GM12878 (cell line): ENCODE measurements around the gene MKNK1. TPM values are rescaled to one million over a fixed set of nuclear protein-coding genes. Genes with fewer than 3 reads are reported as not detected.

ENCODE experiments used
- ATAC-seq: fragments of 200-7000 bp; cut with Tn5 transposase; 3 replicates; pipeline ENCODE4 v1.9.1; 2020; ENCODE audit warnings: mild to moderate bottlenecking, moderate library complexity
- BruUV-seq: library from RNA; stranded (reverse); fragments of 400-500 nt; replicated peaks from 2 replicates; lab custom pipeline; 2021; lab: Mats Ljungman, UMichigan
- CTCF ChIA-PET: fragments of 300-600 bp; sonication (Branson Sonifier 250); formaldehyde crosslinking; extraction: SDS; loops from one replicate; lab custom pipeline; 2021; ENCODE audit warnings: inconsistent platforms; lab: Yijun Ruan, JAX
- POLR2A ChIA-PET: fragments of 350-600 bp; formaldehyde crosslinking; extraction: SDS; loops from one replicate; lab custom pipeline; 2021; ENCODE audit warnings: inconsistent platforms; lab: Charles Lee
- RAD21 ChIA-PET: fragments of 300-600 bp; sonication (Branson Sonifier 250); formaldehyde crosslinking; loops from one replicate; lab custom pipeline; 2023; ENCODE audit warnings: antibody characterized with exemption; ENCODE audit not compliant: unreplicated experiment; lab: Charles Lee
- SMC1A ChIA-PET: fragments of 300-600 bp; sonication (Branson Sonifier 250); formaldehyde crosslinking; loops from one replicate; lab custom pipeline; 2023; ENCODE audit not compliant: unreplicated experiment, uncharacterized antibody; lab: Charles Lee
- DNase-seq: peaks from one replicate; pipeline ENCODE4 v3.0.0-alpha.2; 2011; ENCODE audit warnings: low read depth, low spot score
- FAIRE-seq: peaks from 3 replicates; lab custom pipeline; 2011; peaks lifted over from hg19 to GRCh38; lab: Jason Lieb, UNC
- H2AFZ ChIP-seq: 2 replicates; pipeline ENCODE4 v1.6.0; 2011; ENCODE audit warnings: low read depth, low read length, control low read depth; ENCODE audit not compliant: control insufficient read depth
- H3K27ac ChIP-seq: 2 replicates; pipeline ENCODE4 v1.5.1; 2011; ENCODE audit warnings: control low read depth; ENCODE audit not compliant: control insufficient read depth, insufficient read depth
- H3K27me3 ChIP-seq, 2 experiments: replicated peaks in 1 of 2; 2 replicates each; pipeline versions ENCODE4 v1.6.0 to v1.6.1; 2011; ENCODE audit warnings: low read length in 1 of 2; ENCODE audit not compliant: control insufficient read depth in 2 of 2, insufficient read depth in 2 of 2
- H3K36me3 ChIP-seq, 2 experiments: 2 replicates each; pipeline ENCODE4 v1.5.1; 2011; ENCODE audit warnings: low read length in 1 of 2; ENCODE audit not compliant: control insufficient read depth in 2 of 2, insufficient read depth in 2 of 2
- H3K4me1 ChIP-seq: 2 replicates; pipeline ENCODE4 v1.6.1; 2011; ENCODE audit warnings: mild to moderate bottlenecking, low read length, moderate library complexity, mixed read lengths; ENCODE audit not compliant: control insufficient read depth, insufficient read depth
- H3K4me2 ChIP-seq: 2 replicates; pipeline ENCODE4 v1.6.0; 2011; ENCODE audit warnings: control low read depth; ENCODE audit not compliant: control insufficient read depth, insufficient read depth
- H3K4me3 ChIP-seq: fragments of 200-600 bp; sonication (generic); 2 replicates; pipeline ENCODE4 v1.5.1; 2016
- H3K79me2 ChIP-seq: 2 replicates; pipeline ENCODE4 v1.6.0; 2011; ENCODE audit warnings: low read length; ENCODE audit not compliant: control insufficient read depth, insufficient read depth
- H3K9ac ChIP-seq: 2 replicates; pipeline ENCODE4 v1.8.0; 2011; ENCODE audit warnings: low read length, control low read depth, mixed read lengths; ENCODE audit not compliant: control insufficient read depth, insufficient read depth
- H3K9me3 ChIP-seq: replicated peaks from 3 replicates; pipeline ENCODE4 v1.5.1; 2011; ENCODE audit warnings: mild to moderate bottlenecking, low read length; ENCODE audit not compliant: control insufficient read depth, insufficient read depth
- H4K20me1 ChIP-seq: 2 replicates; pipeline ENCODE4 v1.6.0; 2011; ENCODE audit not compliant: control insufficient read depth, insufficient read depth
- BCL11A ChIP-seq: IDR thresholded peaks from 2 replicates; pipeline ENCODE4 v1.6.1; 2011; ENCODE audit warnings: low read depth, low read length
- CHD1 ChIP-seq: IDR thresholded peaks from 2 replicates; pipeline ENCODE4 v1.6.1; 2012; ENCODE audit warnings: low read depth, low read length, improper control_type of control experiment
- CREB1 ChIP-seq: IDR thresholded peaks from 2 replicates; pipeline ENCODE4 v1.6.1; 2012; ENCODE audit warnings: low read depth, mild to moderate bottlenecking, inconsistent platforms
- GATAD2B ChIP-seq: fragments of 450-650 bp; conservative IDR thresholded peaks from 2 replicates; pipeline ENCODE4 v1.6.1; 2017; ENCODE audit warnings: low read depth, mild to moderate bottlenecking, moderate library complexity
- HDAC2 ChIP-seq: fragments of 200-600 bp; sonication (generic); IDR thresholded peaks from 2 replicates; pipeline ENCODE4 v1.6.1; 2017
- KLF5 ChIP-seq: fragments of 450-650 bp; IDR thresholded peaks from 2 replicates; pipeline ENCODE4 v1.6.1; 2014; ENCODE audit warnings: mild to moderate bottlenecking; ENCODE audit not compliant: partially characterized antibody
- MYB ChIP-seq: fragments of 150-350 bp; IDR thresholded peaks from 2 replicates; pipeline ENCODE4 v1.6.1; 2014; ENCODE audit warnings: mild to moderate bottlenecking, low read depth, low read length, borderline replicate concordance
- SMC3 ChIP-seq: IDR thresholded peaks from 2 replicates; pipeline ENCODE4 v1.6.1; 2011; ENCODE audit warnings: low read length, improper control_type of control experiment, borderline replicate concordance
- SUZ12 ChIP-seq: fragments of 200-600 bp; sonication (generic); IDR thresholded peaks from one replicate; pipeline ENCODE4 v1.6.1; 2018; ENCODE audit warnings: antibody characterized with exemption, mild to moderate bottlenecking; ENCODE audit not compliant: unreplicated experiment
- WRNIP1 ChIP-seq: IDR thresholded peaks from 2 replicates; pipeline ENCODE4 v1.6.1; 2011; ENCODE audit warnings: low read depth, low read length, improper control_type of control experiment, borderline replicate concordance
- ZNF24 ChIP-seq: fragments of 450-650 bp; IDR thresholded peaks from 2 replicates; pipeline ENCODE4 v1.6.1; 2017; ENCODE audit warnings: antibody characterized with exemption, mild to moderate bottlenecking
- ZNF384 ChIP-seq: IDR thresholded peaks from 2 replicates; pipeline ENCODE4 v1.6.1; 2012; ENCODE audit warnings: low read depth, mild to moderate bottlenecking, low read length, improper control_type of control experiment, borderline replicate concordance
- ZZZ3 ChIP-seq: IDR thresholded peaks from 2 replicates; pipeline ENCODE4 v1.6.1; 2011; ENCODE audit warnings: low read depth; ENCODE audit not compliant: control insufficient read depth, insufficient read length
- whole genome bisulfite sequencing: methylation state at CpG from one replicate; pipeline ENCODE4 v1.1.6; 2016; ENCODE audit warnings: low lambda C conversion rate; ENCODE audit not compliant: insufficient replicate concordance, insufficient coverage; ENCODE audit errors: missing lambda C conversion rate; 5-methylcytosine and 5-hydroxymethylcytosine counted together
- in situ Hi-C: fragments of 300-500 bp; cut with MboI; formaldehyde crosslinking; loops from 9 replicates; pipeline ENCODE4 v1.14.3; 2018; ENCODE audit warnings: mixed read lengths
- intact Hi-C: fragments of 100-400 bp; cut with micrococcal nuclease; formaldehyde crosslinking; loops from one replicate; pipeline ENCODE4 v1.14.2; 2022; ENCODE audit not compliant: unreplicated experiment
- polyA plus RNA-seq, 11 experiments: library from polyadenylated mRNA; depleted of rRNA in 4 of 11; unstranded in 6 of 11; stranded (reverse) in 5 of 11; fragments of >200 nt; fragmentation: Nextera tagmentation in 4 of 11; fragmentation: Illumina TruSeq in 1 of 11; extraction: Ambion mirVana in 4 of 11; extraction: Trizol in 1 of 11; gene quantifications; 1 replicate in 1 of 11; 2 replicates in 10 of 11; pipeline versions ENCODE4 v1.2.1 to v1.2.3, GENCODE V29; 2011 to 2016; ENCODE audit warnings: inconsistent platforms in 2 of 11, missing spikeins in 2 of 11, low read depth in 1 of 11
- total RNA-seq, 4 experiments: library from RNA; depleted of rRNA in 3 of 4; stranded (reverse); fragments of >200 nt in 3 of 4; fragmentation: Illumina TruSeq in 1 of 4; extraction: Trizol in 1 of 4; gene quantifications; 2 replicates each; pipeline versions ENCODE4 v1.2.1 to v1.2.3, GENCODE V29; 2013 to 2021
- TF ChIP-seq, protein P1 (sequence below): fragments of 450-650 bp; IDR thresholded peaks from 2 replicates; pipeline ENCODE4 v1.6.1; 2018; ENCODE audit warnings: borderline replicate concordance, mild to moderate bottlenecking; ENCODE audit not compliant: partially characterized antibody
- TF ChIP-seq, protein P2 (sequence below): IDR thresholded peaks from 2 replicates; pipeline ENCODE4 v1.6.1; 2011; ENCODE audit warnings: borderline replicate concordance, low read depth, mild to moderate bottlenecking, moderate library complexity, mixed read lengths, low read length; ENCODE audit not compliant: insufficient read depth; ENCODE audit errors: extremely low read length
- TF ChIP-seq, protein P3 (sequence below): fragments of 450-650 bp; IDR thresholded peaks from 2 replicates; pipeline ENCODE4 v1.6.1; 2017; ENCODE audit warnings: mild to moderate bottlenecking, low read depth, inconsistent platforms; ENCODE audit not compliant: poor library complexity, severe bottlenecking

The MKNK1 gene
- total and polyA plus RNA-seq, 10 of the 15 experiments (the other 5 are each of a cell fraction or from before 2014, with no cell fraction given): 13.7 to 29.9 (median 26.5) TPM

DNA sequence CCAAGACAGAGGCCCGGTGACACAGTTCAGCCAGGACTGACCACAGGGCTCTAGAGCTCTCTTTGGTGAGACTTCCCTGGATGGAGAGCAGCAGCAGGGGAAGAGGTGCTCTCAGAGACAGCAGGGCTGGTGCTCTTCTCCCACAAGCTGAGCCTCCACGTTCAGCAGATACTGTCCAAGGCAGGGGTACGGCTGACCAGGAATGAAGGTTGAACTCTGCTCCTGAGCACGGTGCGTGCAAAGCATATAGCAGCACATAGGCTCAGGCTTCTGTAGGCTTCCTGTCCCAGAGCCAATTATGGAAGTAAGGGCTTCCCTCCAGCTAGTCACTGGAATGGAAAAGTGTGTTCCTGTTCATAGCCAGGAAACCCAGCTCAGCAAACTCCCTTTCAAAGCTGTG is 90.5 kb downstream of the MKNK1 start (continued):
- TF ChIP-seq, protein P1, sequence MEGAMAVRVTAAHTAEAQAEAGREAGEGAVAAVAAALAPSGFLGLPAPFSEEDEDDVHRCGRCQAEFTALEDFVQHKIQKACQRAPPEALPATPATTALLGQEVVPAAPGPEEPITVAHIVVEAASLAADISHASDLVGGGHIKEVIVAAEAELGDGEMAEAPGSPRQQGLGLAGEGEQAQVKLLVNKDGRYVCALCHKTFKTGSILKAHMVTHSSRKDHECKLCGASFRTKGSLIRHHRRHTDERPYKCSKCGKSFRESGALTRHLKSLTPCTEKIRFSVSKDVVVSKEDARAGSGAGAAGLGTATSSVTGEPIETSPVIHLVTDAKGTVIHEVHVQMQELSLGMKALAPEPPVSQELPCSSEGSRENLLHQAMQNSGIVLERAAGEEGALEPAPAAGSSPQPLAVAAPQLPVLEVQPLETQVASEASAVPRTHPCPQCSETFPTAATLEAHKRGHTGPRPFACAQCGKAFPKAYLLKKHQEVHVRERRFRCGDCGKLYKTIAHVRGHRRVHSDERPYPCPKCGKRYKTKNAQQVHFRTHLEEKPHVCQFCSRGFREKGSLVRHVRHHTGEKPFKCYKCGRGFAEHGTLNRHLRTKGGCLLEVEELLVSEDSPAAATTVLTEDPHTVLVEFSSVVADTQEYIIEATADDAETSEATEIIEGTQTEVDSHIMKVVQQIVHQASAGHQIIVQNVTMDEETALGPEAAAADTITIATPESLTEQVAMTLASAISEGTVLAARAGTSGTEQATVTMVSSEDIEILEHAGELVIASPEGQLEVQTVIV: no peak
- TF ChIP-seq BCL11A: no peak
- no peak for TF ChIP-seq SMC3

DNA sequence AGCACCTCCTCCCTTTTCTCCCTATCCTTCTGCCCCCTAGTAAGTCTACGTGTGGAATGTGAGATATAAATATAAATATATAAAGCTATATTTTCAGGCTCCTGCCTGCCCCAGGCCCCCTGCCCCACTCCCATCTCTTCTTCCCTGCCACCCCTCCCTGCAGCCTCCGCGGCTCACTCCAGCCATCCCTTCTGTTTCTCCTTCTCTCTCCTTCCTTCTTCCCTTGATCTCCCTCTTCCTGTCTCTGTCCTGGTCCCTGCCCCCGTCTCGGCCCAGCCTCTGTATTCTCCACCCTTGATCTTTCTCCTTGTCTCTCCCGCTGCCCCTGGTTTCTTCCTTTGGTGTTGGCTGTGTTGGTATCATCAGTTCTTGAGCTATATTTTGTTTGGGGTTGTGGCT is 91.3 kb downstream of the MKNK1 start:
- 11% methylated on average over 4 of the region's 6 CpGs for WGBS
- H3K9ac ChIP-seq: no peak overlapping the region
- H3K4me2 ChIP-seq: no peak overlapping the region
- no peaks in the 10 kb centered on the region; a peak in 1 of 4 replicates for H3K27me3 ChIP-seq
- no TSS peak for BruUV-seq
- ChIA-PET POLR2A (no interaction called here), CTCF (interaction anchor here (0.7 to 1.7 kb wide), 4 partner anchors 16 to 667 kb away, joined by 3 to 6 read pairs (median 4); no protein-coding TSS in a partner anchor), RAD21 (no interaction called here), SMC1A (no interaction called here)
- intact Hi-C loops (no loop called here), in situ Hi-C loops (no loop called here)
- no peak for TF ChIP-seq MYB
- TF ChIP-seq, protein P2, sequence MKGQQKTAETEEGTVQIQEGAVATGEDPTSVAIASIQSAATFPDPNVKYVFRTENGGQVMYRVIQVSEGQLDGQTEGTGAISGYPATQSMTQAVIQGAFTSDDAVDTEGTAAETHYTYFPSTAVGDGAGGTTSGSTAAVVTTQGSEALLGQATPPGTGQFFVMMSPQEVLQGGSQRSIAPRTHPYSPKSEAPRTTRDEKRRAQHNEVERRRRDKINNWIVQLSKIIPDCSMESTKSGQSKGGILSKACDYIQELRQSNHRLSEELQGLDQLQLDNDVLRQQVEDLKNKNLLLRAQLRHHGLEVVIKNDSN: no peak
- TF ChIP-seq CHD1: no peak
- no peak for TF ChIP-seq ZNF24
- no peak for TF ChIP-seq ZNF384
- no peak for TF ChIP-seq KLF5
- no peak for TF ChIP-seq HDAC2
- no peak for TF ChIP-seq SUZ12
- TF ChIP-seq CREB1: no peak
- TF ChIP-seq, protein P3, sequence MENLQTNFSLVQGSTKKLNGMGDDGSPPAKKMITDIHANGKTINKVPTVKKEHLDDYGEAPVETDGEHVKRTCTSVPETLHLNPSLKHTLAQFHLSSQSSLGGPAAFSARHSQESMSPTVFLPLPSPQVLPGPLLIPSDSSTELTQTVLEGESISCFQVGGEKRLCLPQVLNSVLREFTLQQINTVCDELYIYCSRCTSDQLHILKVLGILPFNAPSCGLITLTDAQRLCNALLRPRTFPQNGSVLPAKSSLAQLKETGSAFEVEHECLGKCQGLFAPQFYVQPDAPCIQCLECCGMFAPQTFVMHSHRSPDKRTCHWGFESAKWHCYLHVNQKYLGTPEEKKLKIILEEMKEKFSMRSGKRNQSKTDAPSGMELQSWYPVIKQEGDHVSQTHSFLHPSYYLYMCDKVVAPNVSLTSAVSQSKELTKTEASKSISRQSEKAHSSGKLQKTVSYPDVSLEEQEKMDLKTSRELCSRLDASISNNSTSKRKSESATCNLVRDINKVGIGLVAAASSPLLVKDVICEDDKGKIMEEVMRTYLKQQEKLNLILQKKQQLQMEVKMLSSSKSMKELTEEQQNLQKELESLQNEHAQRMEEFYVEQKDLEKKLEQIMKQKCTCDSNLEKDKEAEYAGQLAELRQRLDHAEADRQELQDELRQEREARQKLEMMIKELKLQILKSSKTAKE: no peak
- TF ChIP-seq WRNIP1: no peak
- no peak for TF ChIP-seq ZZZ3
- TF ChIP-seq GATAD2B: no peak
- H2AFZ ChIP-seq: no peak overlapping the region
- H3K9me3 ChIP-seq: no peaks in the 10 kb centered on the region
- no peak for FAIRE-seq
- no peak for ATAC-seq
- no peaks in the 10 kb centered on the region for H4K20me1 ChIP-seq
- no peaks in the 10 kb centered on the region for H3K36me3 ChIP-seq
- H3K79me2 ChIP-seq: no peaks in the 10 kb centered on the region
- no peak overlapping the region for H3K4me3 ChIP-seq
- H3K4me1 ChIP-seq: no peaks in the 10 kb centered on the region
- DNase-seq: no peak
- no peak overlapping the region for H3K27ac ChIP-seq
